Body of pancreas (tissue), 4 donors: Measurements from ENCODE around the gene ADAM11. TPM values are rescaled to one million over a fixed set of nuclear protein-coding genes. Genes with fewer than 3 reads are reported as not detected.
A peak's percentile ranks its signal among the peaks of the same experiment; 100 is the strongest.

Experiments
- ATAC-seq: fragments of 150-250 bp; one replicate; pipeline ENCODE4 v1.9.1; 2016
- DNase-seq, 4 donors: peaks; one replicate each; pipeline ENCODE4 v3.0.0-alpha.2; 2019
- H3K27ac ChIP-seq, 4 donors: fragments of 200-600 bp; sonication (generic); 1 replicate in 3 of 4; 2 replicates in 1 of 4; pipeline versions ENCODE4 v1.5.1 to v1.6.1; 2016 to 2019; ENCODE audit warnings: mild to moderate bottlenecking in 1 of 4, mixed read lengths in 1 of 4, moderate library complexity in 1 of 4
- H3K27me3 ChIP-seq, 2 donors: fragments of 200-600 bp; sonication (generic); one replicate each; pipeline ENCODE4 v1.6.0; 2016; ENCODE audit warnings: mild to moderate bottlenecking in 1 of 2
- H3K36me3 ChIP-seq, 2 donors: fragments of 200-600 bp; sonication (generic); replicated peaks in 1 of 2; 2 replicates each; pipeline ENCODE4 v1.5.1; 2016; ENCODE audit warnings: low read depth in 2 of 2; ENCODE audit not compliant: insufficient read depth in 1 of 2
- H3K4me1 ChIP-seq: fragments of 200-600 bp; sonication (generic); one replicate; pipeline ENCODE4 v1.6.0; 2016
- H3K4me3 ChIP-seq, 2 donors: fragments of 200-600 bp; sonication (generic); 1 replicate in 1 of 2; 2 replicates in 1 of 2; pipeline ENCODE4 v1.5.1; 2016 to 2019
- H3K9me3 ChIP-seq, 3 donors: fragments of 200-600 bp; sonication (generic); 1 replicate in 2 of 3; 2 replicates in 1 of 3; pipeline ENCODE4 v1.5.1; 2016
- CTCF ChIP-seq, 7 experiments: fragments of 450-650 bp in 4 of 7; fragments of 200-600 bp in 3 of 7; sonication (generic) in 3 of 7; IDR thresholded peaks; one replicate each; pipeline ENCODE4 v1.5.1; 2016 to 2019; ENCODE audit warnings: antibody characterized with exemption in 7 of 7
- POLR2A ChIP-seq, 3 donors: fragments of 450-650 bp; IDR thresholded peaks; one replicate each; pipeline ENCODE4 v1.6.1; 2016; ENCODE audit warnings: antibody characterized with exemption in 3 of 3, mild to moderate bottlenecking in 2 of 3
- WGBS, 2 donors: methylation state at CpG; one replicate each; pipeline ENCODE4 v1.1.5; 2017; 5-methylcytosine and 5-hydroxymethylcytosine counted together
- intact Hi-C: fragments of 100-400 bp; cut with DNase I; formaldehyde crosslinking; loops from one replicate; pipeline ENCODE4 v1.15.1; 2023
- total RNA-seq, 2 donors: library from RNA; depleted of rRNA; stranded (reverse); fragments of >200 nt; gene quantifications; one replicate each; pipeline ENCODE4 v1.1.0, GENCODE V29; 2016

The ADAM11 gene
- total RNA-seq, 2 donors from 2014 or later, result under 0.01 TPM

GRCh38 chr17:44774271-44775135, 15.7 kb downstream of the ADAM11 start:
- Histone ChIP-seq H3K4me3 (peak overlapping the region in 1 of 2 donors; percentile 17), H3K27ac (peak overlapping the region; percentile 5 to 55 (median 32)), H3K36me3 (no peaks in the 10 kb centered on the region), H3K9me3 (no peaks in the 10 kb centered on the region), H3K4me1 (peaks cover 31% of the 10 kb centered on the region), H3K27me3 (no peaks in the 10 kb centered on the region)
- peak; percentile 69 for ATAC-seq
- intact Hi-C loops, result loop anchor here (5.0 to 10.0 kb wide), 3 partner anchors 93 to 330 kb away; no protein-coding TSS in a partner anchor
- peak; percentile 97 to 99 (median 98) for TF ChIP-seq CTCF (IDR thresholded peaks at IDR 0.05)
- no peak for TF ChIP-seq POLR2A (IDR thresholded peaks at IDR 0.05)
- 9 to 17% methylated on average over 14 to 41 of the region's 42 CpGs for WGBS, 2 donors
- DNase-seq, result peak; percentile 89 to 95 (median 91)

DNA sequence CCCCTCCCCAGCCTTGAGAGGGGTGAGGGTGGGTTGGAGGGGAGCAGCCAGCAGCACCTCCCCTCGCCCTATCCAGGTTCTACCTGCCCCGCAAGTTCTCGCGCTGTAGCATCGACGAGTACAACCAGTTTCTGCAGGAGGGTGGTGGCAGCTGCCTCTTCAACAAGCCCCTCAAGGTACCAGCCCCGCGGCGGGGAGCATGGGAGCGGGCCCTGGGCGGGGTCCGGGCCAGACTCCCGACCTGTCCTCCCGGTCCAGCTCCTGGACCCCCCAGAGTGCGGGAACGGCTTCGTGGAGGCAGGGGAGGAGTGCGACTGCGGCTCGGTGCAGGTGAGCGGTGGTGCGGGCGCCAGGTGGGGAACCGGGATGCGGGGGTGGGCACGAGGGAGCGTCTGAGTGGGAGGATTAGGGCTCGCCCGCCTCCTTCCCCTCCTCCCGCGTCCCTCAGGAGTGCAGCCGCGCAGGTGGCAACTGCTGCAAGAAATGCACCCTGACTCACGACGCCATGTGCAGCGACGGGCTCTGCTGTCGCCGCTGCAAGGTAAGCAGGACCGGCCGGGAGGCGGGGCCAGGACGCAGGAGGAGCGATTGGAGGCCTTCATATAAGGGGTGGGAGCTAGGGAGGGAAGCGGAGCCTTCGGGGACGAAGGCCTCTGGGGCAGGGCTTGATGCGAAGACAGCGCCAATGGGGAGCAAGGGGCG, 16.5 kb downstream of the ADAM11 start:
- TF ChIP-seq CTCF (IDR thresholded peaks at IDR 0.05) (no peak), POLR2A (IDR thresholded peaks at IDR 0.05) (no peak)
- Histone ChIP-seq H3K4me1 (peaks cover 33% of the 10 kb centered on the region), H3K27ac (peak overlapping the region; percentile 5 to 55 (median 32)), H3K36me3 (no peaks in the 10 kb centered on the region), H3K4me3 (peak overlapping the region; percentile 4 to 17), H3K9me3 (no peaks in the 10 kb centered on the region), H3K27me3 (no peaks in the 10 kb centered on the region)
- DNase-seq, result peak in 3 of 4 donors; percentile 97 to 99 (median 98)
- ATAC-seq, result peak; percentile 95
- WGBS, 2 donors, result 0 to 1% methylated on average over 17 to 48 of the region's 50 CpGs
- intact Hi-C loops, result loop anchor here (10.0 kb wide), 2 partner anchors 250 to 330 kb away; no protein-coding TSS in a partner anchor

DNA sequence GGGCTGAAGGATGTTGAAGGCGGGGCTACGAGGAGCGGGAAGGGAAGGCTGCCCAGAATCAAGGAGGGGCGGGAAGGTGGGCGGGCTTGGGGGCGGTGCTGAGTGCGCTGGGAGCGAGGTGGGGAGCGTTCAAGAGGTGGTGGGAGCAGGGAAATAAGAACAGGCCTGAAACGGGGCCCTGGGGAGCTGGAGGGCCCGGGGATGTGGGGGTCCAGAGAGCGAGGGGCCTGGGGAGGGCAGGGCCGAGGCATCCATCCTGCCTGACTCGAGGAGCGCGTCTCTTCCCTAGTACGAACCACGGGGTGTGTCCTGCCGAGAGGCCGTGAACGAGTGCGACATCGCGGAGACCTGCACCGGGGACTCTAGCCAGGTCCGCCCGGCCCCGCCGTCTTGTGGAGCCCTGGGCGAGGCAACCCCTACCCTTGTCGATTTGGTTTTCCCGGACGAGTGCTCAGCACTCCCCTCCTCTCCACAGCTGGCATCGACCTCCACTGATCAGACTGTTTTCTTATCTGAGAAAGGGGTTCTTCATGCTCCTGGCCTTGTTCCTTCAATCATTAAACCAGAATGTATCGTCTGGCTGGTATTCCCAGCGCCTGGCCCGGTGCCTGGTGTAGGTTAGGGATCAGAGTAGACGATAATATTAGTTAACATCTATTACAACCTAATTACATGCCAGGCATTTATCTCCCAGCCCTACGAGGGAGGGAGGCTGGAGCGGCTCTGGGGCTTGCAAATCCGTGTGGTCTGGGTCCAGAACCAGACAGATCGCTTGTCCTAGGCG, 17.2 kb downstream of the ADAM11 start:
- peak overlapping the region; percentile 28 to 57 (median 52) for H3K27ac ChIP-seq
- ATAC-seq (peak; percentile 6), DNase-seq (peak; percentile 47 to 97 (median 57))
- intact Hi-C loops, result loop anchor here (10.0 kb wide), 2 partner anchors 249 to 329 kb away; no protein-coding TSS in a partner anchor
- 7 to 14% methylated on average over 23 to 41 of the region's 43 CpGs for WGBS, 2 donors
- H3K9me3 ChIP-seq, result no peaks in the 10 kb centered on the region
- no peak overlapping the region for H3K4me3 ChIP-seq
- no peak for TF ChIP-seq POLR2A (IDR thresholded peaks at IDR 0.05)
- TF ChIP-seq CTCF (IDR thresholded peaks at IDR 0.05), result no peak
- H3K4me1 ChIP-seq, result peaks cover 33% of the 10 kb centered on the region
- no peaks in the 10 kb centered on the region for H3K36me3 ChIP-seq
- no peaks in the 10 kb centered on the region for H3K27me3 ChIP-seq

DNA sequence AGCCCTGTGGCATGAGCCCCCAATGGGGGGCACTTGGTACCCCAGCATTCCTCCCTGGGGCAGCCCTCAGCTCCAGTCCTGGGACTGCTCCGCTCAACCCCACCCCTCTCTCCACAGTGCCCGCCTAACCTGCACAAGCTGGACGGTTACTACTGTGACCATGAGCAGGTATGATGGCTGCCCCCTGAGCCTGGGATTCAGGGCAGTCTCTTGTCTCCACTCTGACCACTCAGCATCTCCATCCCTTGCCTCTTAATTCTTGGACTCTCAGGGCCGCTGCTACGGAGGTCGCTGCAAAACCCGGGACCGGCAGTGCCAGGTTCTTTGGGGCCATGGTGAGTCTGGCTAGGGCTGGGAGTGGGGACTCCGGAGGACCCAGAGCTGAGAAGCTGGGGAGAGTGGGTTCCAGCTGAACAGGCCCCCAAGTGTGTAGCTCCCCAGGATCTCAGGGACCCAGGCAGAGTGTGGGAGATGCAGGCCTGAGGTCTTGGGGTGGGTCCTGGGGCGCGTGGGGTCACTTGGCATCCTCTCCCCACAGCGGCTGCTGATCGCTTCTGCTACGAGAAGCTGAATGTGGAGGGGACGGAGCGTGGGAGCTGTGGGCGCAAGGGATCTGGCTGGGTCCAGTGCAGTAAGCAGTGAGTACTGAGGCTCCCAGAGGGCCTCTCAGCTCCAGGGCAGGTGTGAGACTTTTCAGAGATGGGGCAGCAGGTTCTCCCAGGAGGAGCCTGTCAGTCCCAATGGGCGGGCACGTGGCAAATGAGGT, 18.0 kb downstream of the ADAM11 start:
- H3K27ac ChIP-seq, result no peak overlapping the region
- H3K4me1 ChIP-seq, result peaks cover 33% of the 10 kb centered on the region
- H3K4me3 ChIP-seq, result no peak overlapping the region
- no peak for TF ChIP-seq POLR2A (IDR thresholded peaks at IDR 0.05)
- no peak for TF ChIP-seq CTCF (IDR thresholded peaks at IDR 0.05)
- H3K27me3 ChIP-seq, result no peaks in the 10 kb centered on the region
- intact Hi-C loops, result loop anchor here (10.0 kb wide), 2 partner anchors 248 to 328 kb away; no protein-coding TSS in a partner anchor
- WGBS, 2 donors, result 74 to 87% methylated on average over 11 to 19 of the region's 19 CpGs
- DNase-seq, result no peak
- ATAC-seq, result no peak
- no peaks in the 10 kb centered on the region for H3K9me3 ChIP-seq
- H3K36me3 ChIP-seq, result no peaks in the 10 kb centered on the region
